NCI-H82 treated with DMSO at 0.1 percent for 48 hours (cell line): ENCODE measurements around the gene RAPGEF3.

Source experiments
- DNase-seq: peaks from one replicate; lab custom pipeline; 2025; ENCODE audit not compliant: unreplicated experiment; lab: John Stamatoyannopoulos, UW

Gene RAPGEF3

DNA sequence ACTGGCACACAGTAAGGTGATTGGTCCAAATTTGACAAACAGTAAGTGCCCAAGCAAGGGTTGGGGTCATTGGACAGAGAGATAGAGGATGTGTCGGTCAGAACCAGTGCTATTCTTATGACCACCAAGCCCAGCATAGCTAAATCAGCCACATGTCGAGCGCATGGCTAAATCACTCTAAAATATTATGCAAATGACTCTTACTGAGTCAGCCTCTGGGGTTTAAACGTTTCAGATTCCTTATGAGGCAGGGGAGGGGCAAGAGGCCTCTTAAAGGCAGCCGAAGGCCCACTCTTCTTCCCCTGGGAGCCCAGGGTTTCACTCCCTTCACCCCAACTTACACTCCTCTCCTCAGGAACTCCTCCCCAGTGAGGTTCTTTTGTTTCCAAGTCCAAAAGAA, 32.8 kb downstream of the RAPGEF3 start:
- DNase-seq, result no peak

DNA sequence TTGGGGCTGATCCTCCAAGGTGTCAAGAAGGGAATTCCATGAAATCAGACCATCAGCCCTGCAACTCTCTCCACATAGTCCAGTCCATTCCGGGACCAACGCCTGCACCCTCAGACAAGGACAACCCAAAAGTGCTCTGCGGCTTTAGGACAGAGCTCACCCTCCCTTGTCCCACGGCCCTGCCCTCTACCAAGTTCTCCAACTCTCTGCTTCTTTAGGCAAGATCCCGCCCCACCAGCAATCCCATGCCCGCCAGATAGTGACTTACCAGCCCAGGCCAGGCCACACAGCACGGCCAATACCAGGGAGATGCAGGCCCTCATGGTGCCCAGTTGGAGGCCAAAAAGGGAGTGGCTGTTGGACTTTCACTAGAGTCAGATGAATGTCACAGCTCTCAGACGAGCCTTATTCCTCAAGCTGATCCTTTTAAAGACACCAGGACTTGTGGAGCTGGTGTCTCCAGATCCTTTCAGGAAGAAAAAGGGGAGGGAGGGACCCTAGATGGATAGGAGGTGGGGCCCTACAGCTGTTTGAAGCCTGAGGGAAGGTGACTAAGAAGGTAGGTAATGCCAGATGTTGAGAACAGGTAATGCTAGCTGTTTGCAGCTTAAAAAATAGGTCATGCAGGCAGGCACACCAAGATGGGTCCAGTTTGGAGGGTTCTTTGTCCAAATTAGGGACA, 33.4 kb downstream of the RAPGEF3 start, which contains the start of gene ENDOU:
Gene ENDOU (minus strand): TSS at position 400 of the 682 bp plus-strand sequence. CDS start 77 bp downstream, at position 323.
- DNase-seq, result no peak

DNA sequence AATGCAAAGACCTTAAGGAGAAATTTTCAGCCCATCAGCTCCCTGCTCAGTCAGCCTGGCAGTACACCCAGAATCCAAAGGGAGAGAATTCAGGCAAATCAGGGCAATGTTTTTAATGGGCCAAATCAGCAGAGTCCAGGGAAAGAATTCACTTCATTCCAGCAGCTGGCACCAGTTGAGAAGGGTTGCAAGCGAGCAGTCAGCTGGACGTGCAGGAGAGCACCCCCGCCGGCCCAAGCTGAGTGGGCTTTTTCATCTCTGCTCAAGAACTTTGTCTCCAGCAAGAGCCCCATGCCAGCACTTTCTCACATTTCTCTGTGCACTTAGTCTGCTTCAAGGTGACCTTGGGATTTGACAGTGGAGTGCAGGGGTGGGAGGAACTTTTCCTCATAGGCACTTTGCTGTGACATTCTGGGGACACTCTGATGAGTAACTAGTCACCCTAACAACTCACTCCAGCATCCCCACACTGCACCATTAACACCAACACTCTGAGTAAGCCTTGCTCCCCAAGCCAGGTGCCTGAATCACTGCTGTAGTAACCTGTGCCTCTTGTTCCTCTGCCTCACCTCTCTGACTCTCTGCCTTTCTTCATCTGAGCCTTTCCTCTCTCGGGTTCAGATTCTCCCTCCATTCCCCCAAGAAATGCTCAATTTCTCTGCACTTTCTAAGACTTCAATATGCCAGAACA, 35.6 kb downstream of the RAPGEF3 start:
- DNase-seq, result no peak

DNA sequence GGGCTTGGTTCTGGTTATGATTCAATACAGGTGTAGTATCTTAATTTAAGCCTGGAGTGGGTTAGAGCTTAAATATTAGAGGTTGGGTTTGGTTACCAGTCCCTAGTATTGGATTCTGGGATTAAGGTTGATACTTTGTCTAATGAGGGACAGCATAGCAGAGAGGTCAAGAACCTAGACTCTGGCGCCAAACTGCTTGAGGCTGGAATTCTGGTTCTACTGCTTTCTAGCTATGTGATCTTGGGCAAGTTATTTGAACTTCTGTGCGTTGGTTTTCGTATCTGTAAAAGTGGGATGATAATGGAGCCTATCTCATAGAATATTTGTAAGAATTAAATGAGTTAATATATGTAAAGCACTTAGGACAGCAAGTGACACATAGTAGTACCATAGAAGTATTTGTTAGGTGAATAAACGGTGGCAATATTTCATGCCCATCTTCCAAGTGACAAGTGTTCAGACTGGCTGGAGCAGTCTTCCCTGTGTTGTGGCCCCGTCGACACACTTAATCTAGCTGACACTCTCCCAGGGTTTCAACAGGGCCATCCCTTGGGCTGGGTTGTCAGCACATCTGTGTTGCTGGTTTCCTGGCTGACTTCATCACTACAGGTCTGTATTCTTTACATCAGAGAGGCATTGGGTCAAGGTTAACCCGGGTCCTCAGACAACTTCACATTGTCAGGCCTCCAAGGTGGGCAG, 36.4 kb downstream of the RAPGEF3 start:
- no peak for DNase-seq

DNA sequence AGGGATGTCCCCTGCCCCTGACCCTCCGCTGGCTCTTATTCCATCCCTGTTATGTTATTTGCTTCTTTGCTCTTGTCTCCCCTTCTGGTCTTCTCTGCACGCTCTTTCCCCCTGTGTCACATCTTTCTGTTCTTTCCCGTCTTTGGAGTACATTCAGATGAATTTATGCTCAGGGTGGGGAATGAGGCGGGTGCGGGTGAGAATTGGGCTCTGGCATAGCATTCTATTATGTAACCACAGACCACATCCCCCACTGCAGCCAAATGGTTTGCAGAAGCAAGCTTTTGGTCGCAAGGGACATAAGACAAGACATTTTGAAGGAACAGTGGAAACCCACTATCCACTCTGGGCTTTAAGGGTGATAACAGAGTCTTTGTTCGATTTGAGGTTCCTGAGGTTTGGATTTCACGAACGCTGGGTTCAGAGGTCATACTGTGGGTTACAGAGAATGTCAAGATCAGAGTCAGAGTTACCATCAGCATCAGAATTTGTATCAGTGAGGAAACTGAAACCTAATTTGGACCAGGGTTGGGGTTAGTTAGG, 37.2 kb downstream of the RAPGEF3 start:
- no peak for DNase-seq

DNA sequence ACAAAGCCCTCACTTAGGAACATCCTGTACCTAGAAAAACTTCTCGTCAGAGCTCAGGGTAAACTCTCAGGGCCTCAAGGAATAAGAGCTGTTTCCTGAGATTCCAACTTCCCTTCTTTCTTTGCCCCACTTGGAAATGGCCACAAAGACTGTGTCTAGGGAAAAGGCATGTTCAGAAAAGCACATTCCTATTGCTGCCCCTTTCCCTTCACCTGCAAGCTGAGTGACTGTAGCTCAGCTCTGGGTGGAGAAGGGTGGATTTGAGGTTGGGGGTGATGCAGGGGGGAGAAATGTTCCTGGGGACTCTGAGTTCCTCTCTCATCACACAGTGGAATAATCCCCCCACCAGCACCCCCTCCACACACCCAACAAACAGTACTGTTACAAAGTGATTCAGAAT, 40.1 kb downstream of the RAPGEF3 start:
- no peak for DNase-seq

DNA sequence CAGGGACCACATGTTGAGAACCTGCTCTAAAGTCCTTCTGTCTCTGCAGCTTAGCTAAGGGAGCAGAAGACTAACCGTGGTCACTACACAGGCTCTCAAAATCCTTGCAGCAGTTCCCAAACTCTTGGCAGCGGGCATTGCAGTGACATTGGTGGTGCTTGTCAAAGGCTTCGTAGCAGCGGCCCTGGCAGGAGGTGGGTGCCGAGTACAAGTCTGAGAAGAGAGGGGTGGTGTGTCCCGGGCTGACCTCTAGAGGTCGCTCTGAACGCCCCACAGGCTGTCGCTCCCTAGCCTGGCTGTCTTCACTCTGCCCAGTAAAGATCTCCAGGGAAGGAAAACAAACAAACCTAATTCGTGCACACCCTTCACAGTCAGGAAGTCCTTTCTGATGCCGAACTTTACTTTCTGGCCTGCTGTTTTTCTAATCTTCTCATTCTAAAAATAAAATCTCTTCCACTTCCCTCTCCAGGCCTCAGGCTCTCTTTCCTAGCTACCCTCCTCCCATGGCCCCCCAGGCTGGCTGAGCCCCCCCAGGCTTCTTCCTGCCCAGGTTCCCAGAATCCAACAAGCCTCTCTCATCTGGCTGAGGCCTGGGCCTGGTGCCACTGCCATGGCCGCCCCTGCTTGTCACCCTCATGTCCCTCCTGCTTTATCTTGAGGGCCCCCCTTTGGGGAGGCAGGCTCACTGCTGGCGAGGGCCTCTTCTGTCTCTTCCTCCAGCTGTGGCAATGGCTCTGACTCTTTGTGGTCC, 41.1 kb downstream of the RAPGEF3 start:
- DNase-seq, result no peak

DNA sequence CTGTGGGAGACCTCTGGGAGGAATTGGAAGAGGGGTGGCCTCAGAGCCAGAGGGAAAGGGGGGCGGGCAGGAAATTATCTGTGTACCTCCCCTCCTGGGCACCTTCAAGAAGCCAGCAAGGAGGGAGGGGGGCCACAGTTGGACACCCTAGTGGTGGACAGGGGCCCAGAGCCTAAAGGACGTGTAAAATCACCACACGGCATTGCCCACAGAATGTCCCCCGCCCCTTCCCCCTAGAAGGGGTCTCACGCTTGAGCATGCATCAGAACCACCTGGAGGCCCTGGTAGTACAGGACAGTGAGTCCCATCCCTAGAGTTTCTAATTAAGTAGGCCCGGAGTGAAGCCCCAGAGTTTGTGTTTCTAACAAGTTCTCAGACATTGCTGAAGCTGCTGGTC, 41.6 kb downstream of the RAPGEF3 start:
- no peak for DNase-seq

DNA sequence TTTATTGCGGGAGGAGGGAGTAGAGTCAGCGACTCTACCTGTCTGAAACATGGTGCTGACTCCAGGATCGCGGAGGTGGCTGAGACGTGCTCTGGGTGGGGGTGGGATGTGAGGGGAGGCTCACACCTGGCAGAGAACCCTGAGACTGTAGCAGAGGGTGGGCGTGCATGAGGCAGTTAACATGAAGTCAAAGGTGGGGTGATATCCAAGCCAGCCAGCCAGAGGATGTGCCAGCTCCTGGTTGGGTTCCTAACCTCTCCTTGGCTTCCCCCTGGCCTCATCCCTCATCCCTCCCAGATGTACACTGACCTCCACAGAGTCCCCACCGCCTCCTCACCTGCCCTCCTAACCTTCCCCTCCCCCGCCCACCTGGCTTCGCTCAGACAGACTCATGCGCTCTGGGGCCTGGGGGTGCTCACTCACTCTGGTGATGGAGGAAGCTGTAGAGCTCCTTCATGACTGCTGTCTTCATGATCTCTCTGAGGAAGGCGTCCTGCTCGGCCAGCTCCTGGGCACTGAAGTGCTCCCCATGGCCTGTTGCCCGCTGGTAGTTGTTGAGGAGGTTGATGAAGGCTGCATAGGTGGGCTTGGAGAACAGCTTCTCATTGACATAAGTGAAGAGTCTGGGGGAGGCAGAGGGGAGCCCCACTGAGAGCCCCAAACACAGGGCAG, 42.7 kb downstream of the RAPGEF3 start:
- no peak for DNase-seq

DNA sequence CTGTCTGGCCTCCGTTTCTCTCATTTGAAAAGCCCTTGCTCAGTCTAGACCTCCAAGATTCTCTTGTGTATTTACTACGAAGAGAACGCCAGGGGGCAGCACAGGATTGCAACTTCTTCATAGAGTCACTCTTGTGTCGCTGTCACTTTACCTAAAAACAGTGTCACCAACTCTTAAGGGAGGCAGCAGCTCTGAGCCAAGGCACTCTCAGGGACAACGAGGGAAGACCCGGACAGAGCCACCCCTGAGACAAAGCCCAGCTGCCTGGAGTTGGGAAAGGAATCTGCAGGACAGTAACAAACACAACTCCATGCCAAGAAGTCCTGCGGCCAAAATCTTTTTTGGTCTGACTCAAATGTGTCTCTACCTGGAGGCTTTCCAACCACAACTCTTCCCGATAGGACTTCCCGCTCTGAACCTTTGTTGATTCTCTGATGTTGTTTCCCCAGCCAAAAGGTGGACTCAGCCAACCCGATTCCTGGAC, 43.2 kb downstream of the RAPGEF3 start:
- peak; percentile 66 for DNase-seq

DNA sequence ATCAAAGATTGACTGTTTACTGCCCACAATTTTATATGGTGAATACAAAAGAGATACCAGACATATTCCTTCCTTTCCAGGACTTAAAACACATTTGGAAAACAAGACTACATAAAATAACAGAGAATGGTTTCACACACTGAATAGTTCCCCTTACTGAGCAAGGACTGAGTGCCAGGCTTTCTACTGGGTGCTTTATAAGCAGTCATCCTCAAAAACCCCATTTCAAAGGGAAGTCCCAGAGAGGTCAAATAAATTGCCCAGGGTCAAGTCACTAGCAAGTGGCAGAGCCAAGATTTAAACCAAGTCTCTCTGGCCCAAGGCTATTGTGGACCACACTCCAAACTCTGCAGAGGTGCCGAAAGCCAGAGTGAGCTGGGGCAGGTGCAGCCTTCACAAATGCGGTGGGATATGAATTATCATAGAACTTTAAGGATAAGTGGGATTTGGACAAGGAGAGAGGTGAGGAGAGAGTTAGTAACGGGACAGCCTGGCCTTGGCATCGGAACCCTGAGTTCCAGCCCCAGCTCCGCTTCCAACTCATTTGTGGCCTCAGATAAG, 43.8 kb downstream of the RAPGEF3 start:
- DNase-seq, result no peak

DNA sequence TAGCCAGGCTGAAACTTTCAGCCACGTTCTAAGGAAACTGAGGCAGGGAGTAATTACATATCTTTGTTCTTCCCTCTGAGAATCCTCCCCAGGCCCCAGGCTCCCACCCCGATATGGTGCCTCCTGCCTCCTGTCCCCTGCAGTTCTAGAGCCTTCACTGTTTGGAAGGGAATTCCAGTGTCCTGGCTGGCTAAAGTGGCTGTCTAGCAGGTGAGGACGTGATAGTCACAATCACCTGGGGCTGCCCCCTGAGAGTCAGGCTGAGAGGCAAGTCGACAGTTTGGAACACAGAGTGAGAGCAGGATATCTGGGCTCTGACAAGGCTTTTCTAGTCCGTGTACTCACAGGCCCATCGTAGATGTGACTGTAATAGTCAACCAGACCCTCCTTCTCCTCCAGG, 46.5 kb downstream of the RAPGEF3 start:
- no peak for DNase-seq

DNA sequence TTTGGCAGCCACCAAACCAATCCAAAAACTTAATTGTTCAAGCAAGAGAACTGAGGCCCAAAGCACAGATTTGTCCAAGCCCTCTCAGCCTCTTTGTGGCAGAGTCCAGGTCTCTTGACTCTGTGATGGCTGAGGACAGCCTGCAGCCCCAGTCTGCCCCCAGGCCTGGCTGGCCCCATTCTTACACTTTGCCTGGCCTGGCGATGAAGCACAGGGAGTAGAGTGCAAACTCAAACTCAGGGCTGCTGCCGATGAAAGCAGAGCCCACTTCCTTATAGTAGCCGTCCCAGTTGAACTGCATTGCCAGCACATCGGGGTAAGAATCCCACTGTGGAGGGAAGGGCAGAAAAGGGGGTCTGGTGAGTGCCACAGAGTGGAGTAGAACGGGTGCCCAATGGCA, 47.2 kb downstream of the RAPGEF3 start:
- DNase-seq, result no peak

DNA sequence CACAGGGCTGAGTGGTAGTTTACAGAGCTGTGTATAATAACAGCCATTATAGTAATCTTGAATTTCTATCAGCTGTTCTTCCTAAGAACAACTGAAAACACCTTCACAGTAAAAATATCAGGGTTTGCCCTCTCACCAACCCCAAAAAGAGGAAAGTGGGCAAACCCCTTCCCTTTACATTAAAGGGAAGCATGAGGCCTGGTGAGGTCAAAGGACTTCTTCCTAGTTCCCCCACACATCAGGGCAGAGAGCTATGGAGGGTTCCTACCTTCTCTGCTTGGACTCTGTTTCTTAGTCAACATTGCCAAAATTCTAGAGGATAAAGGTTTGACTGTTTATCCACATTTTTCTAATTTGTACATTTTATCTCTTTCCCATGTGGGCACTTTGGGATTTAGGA, 48.4 kb downstream of the RAPGEF3 start:
- DNase-seq, result no peak

DNA sequence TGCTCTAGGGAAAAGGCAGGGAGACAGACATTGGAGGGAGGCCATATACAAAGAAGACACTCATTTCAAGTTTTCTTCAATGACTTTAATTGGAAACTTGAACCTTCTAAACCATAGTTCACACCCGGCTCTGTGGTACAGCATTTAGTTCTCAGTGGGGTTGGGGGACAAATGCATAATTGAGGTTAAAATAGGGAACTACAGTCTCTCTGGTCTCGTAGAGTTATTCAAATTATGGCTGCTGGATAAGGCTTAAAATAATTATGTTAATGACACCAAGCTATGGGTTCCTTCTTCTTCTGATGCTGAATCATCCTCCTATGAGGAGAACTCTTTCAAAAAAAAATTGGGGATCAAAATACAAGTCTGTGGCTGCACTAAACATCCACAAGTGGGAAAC, 49.0 kb downstream of the RAPGEF3 start:
- no peak for DNase-seq

DNA sequence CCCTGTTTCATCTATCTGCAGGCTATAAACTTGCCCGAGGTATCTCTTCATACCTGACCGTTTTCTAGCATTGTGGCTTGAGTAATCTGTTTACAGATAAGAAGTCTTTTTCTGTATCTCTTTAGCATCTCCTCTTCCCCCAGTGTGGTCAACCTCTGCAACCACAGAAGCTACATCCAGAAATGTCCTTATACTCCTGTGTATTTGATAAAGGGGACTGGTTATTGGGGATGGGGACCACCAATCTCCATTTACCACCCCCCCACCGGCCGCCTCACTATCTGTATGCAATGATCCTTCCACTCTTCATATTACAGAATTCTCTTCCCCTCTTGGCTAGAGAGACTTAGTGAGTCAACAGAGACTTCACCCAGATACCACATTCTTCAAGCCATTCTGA, 49.4 kb downstream of the RAPGEF3 start:
- no peak for DNase-seq

DNA sequence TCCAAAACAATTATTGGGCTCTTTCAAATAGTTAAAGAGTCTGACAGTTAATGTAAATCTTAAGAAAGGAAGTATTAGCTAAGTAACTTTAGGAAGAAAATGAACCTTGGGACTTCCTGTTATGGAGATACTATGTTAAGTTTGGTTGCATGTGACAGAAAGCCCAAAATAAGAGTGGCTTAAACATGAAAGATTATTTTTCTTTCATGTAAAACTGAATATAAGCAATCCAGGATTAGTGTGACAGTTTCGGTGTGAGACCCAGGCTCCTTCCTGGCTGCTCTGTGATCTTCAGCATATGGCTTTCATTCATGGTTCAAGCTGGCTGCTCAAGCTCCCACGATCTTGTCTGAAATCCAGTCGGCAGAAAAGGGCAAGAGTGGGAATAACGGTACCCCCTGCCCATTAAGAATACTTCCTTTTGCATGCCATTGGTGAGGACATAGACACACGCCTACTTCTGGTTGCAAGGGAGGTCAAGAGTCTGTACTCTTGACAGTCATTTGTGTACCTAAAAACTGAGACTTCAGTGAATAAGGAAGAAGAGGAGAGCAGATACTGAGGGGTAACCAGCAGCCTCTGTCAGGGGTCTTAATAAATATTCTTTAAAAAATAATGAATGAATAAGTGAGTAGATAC, 50.7 kb downstream of the RAPGEF3 start:
- DNase-seq, result no peak

DNA sequence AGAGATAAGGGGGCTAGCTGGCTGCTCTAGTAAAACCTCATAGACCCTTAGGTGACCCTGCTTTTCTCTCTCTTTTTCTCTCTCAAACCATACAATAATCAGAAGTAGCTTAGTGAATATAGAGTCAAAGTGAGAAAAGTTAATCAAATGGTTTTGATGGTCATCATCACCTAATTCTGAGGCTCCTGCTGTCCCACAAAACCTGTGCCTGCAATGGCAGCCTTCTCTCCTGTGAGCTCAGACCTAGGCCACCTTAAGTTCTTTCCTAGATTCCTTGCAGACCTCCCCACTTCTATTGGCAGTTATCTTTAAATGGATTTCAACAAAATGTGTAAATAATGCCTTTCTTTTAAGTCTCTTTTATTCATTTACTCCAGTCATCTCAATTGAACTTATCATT, 51.3 kb downstream of the RAPGEF3 start:
- no peak for DNase-seq

DNA sequence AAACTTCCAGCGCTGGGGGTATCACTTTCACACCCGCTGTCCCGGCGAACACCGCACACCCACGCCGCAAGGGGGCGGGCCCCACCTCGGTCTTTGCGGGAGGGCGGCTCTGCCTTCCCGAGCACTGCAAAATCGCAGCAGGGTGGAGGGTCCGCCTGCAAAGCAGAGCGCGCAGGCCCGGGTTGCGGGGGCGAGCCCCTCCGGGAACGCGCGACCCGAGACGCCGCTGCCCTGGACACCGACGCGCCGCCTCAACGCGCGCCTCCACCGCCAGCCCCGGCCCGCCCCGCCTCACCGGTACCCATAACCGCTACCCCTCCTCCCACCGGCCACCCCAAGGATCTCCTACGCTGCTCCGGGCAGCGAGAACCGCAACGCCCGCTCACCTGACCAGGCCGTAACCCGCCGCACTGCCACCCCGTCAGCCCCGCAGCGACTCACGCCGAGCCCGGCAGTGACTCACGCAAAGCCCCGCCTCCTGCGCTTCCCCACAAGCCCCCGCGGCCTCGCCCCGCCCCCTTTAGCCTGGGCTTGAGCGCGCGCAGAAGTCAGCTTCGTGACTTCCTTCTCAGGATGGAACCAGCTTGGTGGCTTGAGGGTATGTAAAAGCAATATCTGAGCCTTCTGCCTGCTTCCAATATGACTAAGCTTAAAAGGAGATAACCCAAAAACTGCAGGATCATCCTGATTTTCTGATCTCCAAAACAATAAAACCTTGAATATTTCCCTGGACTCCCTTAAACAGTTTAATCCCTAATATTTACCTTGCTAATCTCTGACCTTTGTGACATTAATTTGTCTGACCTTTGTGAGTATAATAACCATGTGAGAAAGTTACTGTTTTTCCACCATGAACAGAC, 52.9 kb downstream of the RAPGEF3 start, which contains the start of gene RPAP3:
Gene RPAP3 (minus strand): TSS at position 465 of the 860 bp plus-strand sequence. CDS start 3,190 bp downstream, outside the sequence.
- peak; percentile 83 for DNase-seq
